ENCODE data around the gene LENG8. TPM values are rescaled to one million over a fixed set of nuclear protein-coding genes. Genes with fewer than 3 reads are reported as not detected.

LENG8 gene
- total RNA-seq, 1 experiment from 2014 or later = 196 TPM

DNA sequence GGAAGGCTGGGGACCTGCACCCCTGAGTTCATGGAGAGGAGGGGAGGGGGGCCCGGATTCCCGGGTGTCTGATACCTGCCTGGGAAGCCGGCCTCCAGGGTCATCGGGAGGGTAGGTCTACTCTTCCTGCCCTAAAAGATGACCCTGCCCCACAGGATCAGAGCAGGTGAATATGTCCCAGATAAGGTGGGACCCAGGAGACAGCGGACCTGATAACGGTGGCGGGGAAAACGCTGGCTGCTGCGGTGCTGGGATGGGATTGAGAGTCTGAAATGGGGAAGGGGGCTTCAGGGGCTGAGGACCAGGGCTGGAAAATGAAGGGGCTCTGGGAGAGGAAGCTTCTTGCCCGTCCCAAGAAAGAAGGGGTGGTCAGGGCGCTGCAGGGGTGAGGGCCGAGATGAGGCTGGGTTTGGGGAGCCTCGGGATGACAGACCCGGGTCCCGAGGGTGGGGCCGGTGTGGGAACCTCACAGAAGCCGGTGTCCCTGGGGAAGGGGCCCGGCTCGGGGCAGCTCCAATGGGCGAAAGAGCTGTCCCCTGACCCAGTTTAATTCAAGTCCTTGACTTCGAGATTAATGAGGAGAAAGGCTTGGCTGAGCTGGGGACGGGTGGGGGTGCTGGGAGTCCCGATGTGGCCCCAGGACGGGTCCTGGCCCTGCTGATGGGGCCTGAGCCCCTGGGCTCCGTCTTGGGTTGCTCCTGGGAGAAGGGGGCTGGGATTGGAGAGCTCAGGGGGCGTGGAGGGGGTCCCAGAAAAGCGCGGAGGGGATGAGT lies 32.9 kb upstream of the LENG8 start:
- Histone ChIP-seq H3K4me3 (replicated peaks in 1 of 2; ENCODE audit: low read depth in 1 of 2, low read length in 2 of 2) (no peak overlapping the region), H3K4me2 (ENCODE audit: low read length) (no peak overlapping the region), H3K9ac (ENCODE audit: low read length) (no peak overlapping the region), H3K9me3 (ENCODE audit: control insufficient read depth in 1 of 2, insufficient read depth in 1 of 2, low read depth in 1 of 2, low read length in 2 of 2) (no peaks in the 10 kb centered on the region), H3K36me3 (ENCODE audit: control insufficient read depth in 1 of 2, insufficient read depth in 2 of 2, low read length in 2 of 2) (no peaks in the 10 kb centered on the region), H3K79me2 (ENCODE audit: insufficient read depth, low read length) (no peaks in the 10 kb centered on the region), H3K4me1 (ENCODE audit: control insufficient read depth in 1 of 2, insufficient read depth in 2 of 2, low read length in 2 of 2) (peaks cover 0 to 8% of the 10 kb centered on the region in 2 experiments; a peak in 1 of 4 replicates), H3K27ac (ENCODE audit: low read depth, low read length) (no peak overlapping the region), H3K9me2 (ENCODE audit: insufficient read depth) (no peaks in the 10 kb centered on the region), H3K27me3 (ENCODE audit: insufficient read depth, low read length) (peaks cover 1% of the 10 kb centered on the region; the same call in 1 of the 2 replicates), H4K20me1 (ENCODE audit: insufficient read depth) (no peaks in the 10 kb centered on the region), H2AFZ (ENCODE audit: low read depth, low read length, poor library complexity, severe bottlenecking) (no peak overlapping the region)
- ChIA-PET RAD21 (ENCODE audit: low non-redundant PET in 1 of 2, low total read pairs in 2 of 2, uncharacterized antibody in 2 of 2, unreplicated experiment in 2 of 2) (no interaction called here), POLR2A (no interaction called here), CTCF (no interaction called here)
- ATAC-seq (no peak), DNase-seq (ENCODE audit: low read depth, low spot score) (no peak)
- BruUV-seq (replicated peaks) = no TSS peak
- TF ChIP-seq POLR2A (IDR thresholded peaks at IDR 0.05; ENCODE audit: borderline replicate concordance, extremely low read depth, insufficient read depth, insufficient read length) = no peak
- intact Hi-C loops (cut with micrococcal nuclease) = no loop called here

- Histone ChIP-seq H3K9me3 (ENCODE audit: control insufficient read depth in 1 of 2, insufficient read depth in 1 of 2, low read depth in 1 of 2, low read length in 2 of 2) (no peaks in the 10 kb centered on the region), H3K79me2 (ENCODE audit: insufficient read depth, low read length) (no peaks in the 10 kb centered on the region), H3K36me3 (ENCODE audit: control insufficient read depth in 1 of 2, insufficient read depth in 2 of 2, low read length in 2 of 2) (no peaks in the 10 kb centered on the region), H3K27me3 (ENCODE audit: insufficient read depth, low read length) (no peaks in the 10 kb centered on the region), H3K4me1 (ENCODE audit: control insufficient read depth in 1 of 2, insufficient read depth in 2 of 2, low read length in 2 of 2) (peaks cover 0 to 8% of the 10 kb centered on the region in 2 experiments; a peak in 1 of 4 replicates), H3K9me2 (ENCODE audit: insufficient read depth) (no peaks in the 10 kb centered on the region), H3K9ac (ENCODE audit: low read length) (no peak overlapping the region), H3K4me2 (ENCODE audit: low read length) (no peak overlapping the region), H3K4me3 (replicated peaks in 1 of 2; ENCODE audit: low read depth in 1 of 2, low read length in 2 of 2) (no peak overlapping the region), H2AFZ (ENCODE audit: low read depth, low read length, poor library complexity, severe bottlenecking) (no peak overlapping the region), H4K20me1 (ENCODE audit: insufficient read depth) (no peaks in the 10 kb centered on the region), H3K27ac (ENCODE audit: low read depth, low read length) (no peak overlapping the region)
- ChIA-PET RAD21 (ENCODE audit: low non-redundant PET in 1 of 2, low total read pairs in 2 of 2, uncharacterized antibody in 2 of 2, unreplicated experiment in 2 of 2) (no interaction called here), CTCF (no interaction called here), POLR2A (no interaction called here)
- ATAC-seq (no peak), DNase-seq (ENCODE audit: low read depth, low spot score) (no peak)
- intact Hi-C loops (cut with micrococcal nuclease) = no loop called here
- no TSS peak for BruUV-seq (replicated peaks)
- no peak for TF ChIP-seq CBX3 (IDR thresholded peaks at IDR 0.05; ENCODE audit: low read depth)
- TF ChIP-seq, protein P1, sequence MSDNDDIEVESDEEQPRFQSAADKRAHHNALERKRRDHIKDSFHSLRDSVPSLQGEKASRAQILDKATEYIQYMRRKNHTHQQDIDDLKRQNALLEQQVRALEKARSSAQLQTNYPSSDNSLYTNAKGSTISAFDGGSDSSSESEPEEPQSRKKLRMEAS (IDR thresholded peaks at IDR 0.05) = no peak
- no peak for TF ChIP-seq CEBPB (IDR thresholded peaks at IDR 0.05; ENCODE audit: low read depth)
- TF ChIP-seq, protein P2, sequence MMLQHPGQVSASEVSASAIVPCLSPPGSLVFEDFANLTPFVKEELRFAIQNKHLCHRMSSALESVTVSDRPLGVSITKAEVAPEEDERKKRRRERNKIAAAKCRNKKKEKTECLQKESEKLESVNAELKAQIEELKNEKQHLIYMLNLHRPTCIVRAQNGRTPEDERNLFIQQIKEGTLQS (IDR thresholded peaks at IDR 0.05) = no peak
- TF ChIP-seq EGR1 (IDR thresholded peaks at IDR 0.05; ENCODE audit: low read depth) = no peak
- no peak for TF ChIP-seq CTCF (IDR thresholded peaks at IDR 0.05 in 2 of 3, conservative IDR thresholded peaks at IDR 0.05 in 1 of 3; ENCODE audit: borderline replicate concordance in 1 of 3, insufficient read depth in 1 of 3, low read depth in 2 of 3, low read length in 2 of 3)
- TF ChIP-seq, protein P3, sequence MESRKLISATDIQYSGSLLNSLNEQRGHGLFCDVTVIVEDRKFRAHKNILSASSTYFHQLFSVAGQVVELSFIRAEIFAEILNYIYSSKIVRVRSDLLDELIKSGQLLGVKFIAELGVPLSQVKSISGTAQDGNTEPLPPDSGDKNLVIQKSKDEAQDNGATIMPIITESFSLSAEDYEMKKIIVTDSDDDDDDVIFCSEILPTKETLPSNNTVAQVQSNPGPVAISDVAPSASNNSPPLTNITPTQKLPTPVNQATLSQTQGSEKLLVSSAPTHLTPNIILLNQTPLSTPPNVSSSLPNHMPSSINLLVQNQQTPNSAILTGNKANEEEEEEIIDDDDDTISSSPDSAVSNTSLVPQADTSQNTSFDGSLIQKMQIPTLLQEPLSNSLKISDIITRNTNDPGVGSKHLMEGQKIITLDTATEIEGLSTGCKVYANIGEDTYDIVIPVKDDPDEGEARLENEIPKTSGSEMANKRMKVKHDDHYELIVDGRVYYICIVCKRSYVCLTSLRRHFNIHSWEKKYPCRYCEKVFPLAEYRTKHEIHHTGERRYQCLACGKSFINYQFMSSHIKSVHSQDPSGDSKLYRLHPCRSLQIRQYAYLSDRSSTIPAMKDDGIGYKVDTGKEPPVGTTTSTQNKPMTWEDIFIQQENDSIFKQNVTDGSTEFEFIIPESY (IDR thresholded peaks at IDR 0.05; ENCODE audit: extremely low read depth, insufficient replicate concordance, low read length) = no peak
- TF ChIP-seq, protein P4, sequence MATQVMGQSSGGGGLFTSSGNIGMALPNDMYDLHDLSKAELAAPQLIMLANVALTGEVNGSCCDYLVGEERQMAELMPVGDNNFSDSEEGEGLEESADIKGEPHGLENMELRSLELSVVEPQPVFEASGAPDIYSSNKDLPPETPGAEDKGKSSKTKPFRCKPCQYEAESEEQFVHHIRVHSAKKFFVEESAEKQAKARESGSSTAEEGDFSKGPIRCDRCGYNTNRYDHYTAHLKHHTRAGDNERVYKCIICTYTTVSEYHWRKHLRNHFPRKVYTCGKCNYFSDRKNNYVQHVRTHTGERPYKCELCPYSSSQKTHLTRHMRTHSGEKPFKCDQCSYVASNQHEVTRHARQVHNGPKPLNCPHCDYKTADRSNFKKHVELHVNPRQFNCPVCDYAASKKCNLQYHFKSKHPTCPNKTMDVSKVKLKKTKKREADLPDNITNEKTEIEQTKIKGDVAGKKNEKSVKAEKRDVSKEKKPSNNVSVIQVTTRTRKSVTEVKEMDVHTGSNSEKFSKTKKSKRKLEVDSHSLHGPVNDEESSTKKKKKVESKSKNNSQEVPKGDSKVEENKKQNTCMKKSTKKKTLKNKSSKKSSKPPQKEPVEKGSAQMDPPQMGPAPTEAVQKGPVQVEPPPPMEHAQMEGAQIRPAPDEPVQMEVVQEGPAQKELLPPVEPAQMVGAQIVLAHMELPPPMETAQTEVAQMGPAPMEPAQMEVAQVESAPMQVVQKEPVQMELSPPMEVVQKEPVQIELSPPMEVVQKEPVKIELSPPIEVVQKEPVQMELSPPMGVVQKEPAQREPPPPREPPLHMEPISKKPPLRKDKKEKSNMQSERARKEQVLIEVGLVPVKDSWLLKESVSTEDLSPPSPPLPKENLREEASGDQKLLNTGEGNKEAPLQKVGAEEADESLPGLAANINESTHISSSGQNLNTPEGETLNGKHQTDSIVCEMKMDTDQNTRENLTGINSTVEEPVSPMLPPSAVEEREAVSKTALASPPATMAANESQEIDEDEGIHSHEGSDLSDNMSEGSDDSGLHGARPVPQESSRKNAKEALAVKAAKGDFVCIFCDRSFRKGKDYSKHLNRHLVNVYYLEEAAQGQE (IDR thresholded peaks at IDR 0.05; ENCODE audit: low read depth) = no peak
Observed at GRCh38 chr19:54416695-54417491, 32.1 kb upstream of the LENG8 start.

All from HCT116 (cell line).